CD14-positive monocyte (primary cell): ENCODE results near the gene PIEZO2. TPM values are rescaled to one million over a fixed set of nuclear protein-coding genes. Genes with fewer than 3 reads are reported as not detected.

Experiments
- DNase-seq, 3 donors: peaks; one replicate each; pipeline ENCODE4 v3.0.0-alpha.2; 2011 to 2022
- H2AFZ ChIP-seq: 2 replicates; pipeline ENCODE4 v1.6.0; 2012; ENCODE audit warnings: mild to moderate bottlenecking, low read depth, low read length, inconsistent platforms; ENCODE audit not compliant: insufficient read depth, poor library complexity, severe bottlenecking
- H3K27ac ChIP-seq, 2 donors: 1 replicate in 1 of 2; 2 replicates in 1 of 2; pipeline ENCODE4 v1.5.1; 2012 to 2013; ENCODE audit warnings: low read length in 2 of 2, control low read depth in 1 of 2, inconsistent platforms in 1 of 2, low read depth in 1 of 2, mild to moderate bottlenecking in 1 of 2
- H3K27me3 ChIP-seq, 2 donors: one replicate each; pipeline versions ENCODE4 v1.6.0 to v1.6.1; 2011 to 2013; ENCODE audit warnings: low read length in 2 of 2; ENCODE audit not compliant: control insufficient read depth in 2 of 2, insufficient read depth in 2 of 2
- H3K36me3 ChIP-seq, 2 donors: replicated peaks in 1 of 2; 1 replicate in 1 of 2; 2 replicates in 1 of 2; pipeline versions ENCODE4 v1.5.1 to v1.6.1; 2012 to 2013; ENCODE audit warnings: low read length in 2 of 2, control low read depth in 1 of 2, inconsistent platforms in 1 of 2, mild to moderate bottlenecking in 1 of 2; ENCODE audit not compliant: insufficient read depth in 2 of 2, control insufficient read depth in 1 of 2
- H3K4me1 ChIP-seq, 2 donors: 1 replicate in 1 of 2; 2 replicates in 1 of 2; pipeline versions ENCODE4 v1.5.1 to v1.6.1; 2012 to 2013; ENCODE audit warnings: low read length in 2 of 2, control low read depth in 1 of 2, inconsistent platforms in 1 of 2, mild to moderate bottlenecking in 1 of 2, moderate library complexity in 1 of 2; ENCODE audit not compliant: insufficient read depth in 2 of 2, control insufficient read depth in 1 of 2
- H3K4me2 ChIP-seq: replicated peaks from 2 replicates; pipeline ENCODE3; 2012; ENCODE audit warnings: low read length, moderate library complexity, mild to moderate bottlenecking; ENCODE audit not compliant: poor library complexity, severe bottlenecking; ENCODE audit errors: extremely low read depth
- H3K4me3 ChIP-seq, 3 experiments: fragments of 200-600 bp in 1 of 3; sonication (generic) in 1 of 3; replicated peaks in 1 of 3; 1 replicate in 2 of 3; 2 replicates in 1 of 3; pipeline ENCODE4 v1.5.1; 2011 to 2013; ENCODE audit warnings: low read length in 3 of 3, mild to moderate bottlenecking in 3 of 3, control low read depth in 2 of 3, low read depth in 2 of 3, inconsistent platforms in 1 of 3, moderate library complexity in 1 of 3
- H3K79me2 ChIP-seq: 2 replicates; pipeline ENCODE4 v1.6.0; 2012; ENCODE audit warnings: mild to moderate bottlenecking, control low read depth, inconsistent platforms, low read length, moderate library complexity; ENCODE audit not compliant: insufficient read depth
- H3K9ac ChIP-seq: 2 replicates; pipeline ENCODE4 v1.6.0; 2017; ENCODE audit warnings: low read length, mild to moderate bottlenecking; ENCODE audit not compliant: insufficient read depth, poor library complexity, severe bottlenecking
- H3K9me3 ChIP-seq, 2 donors: replicated peaks in 1 of 2; 1 replicate in 1 of 2; 2 replicates in 1 of 2; pipeline versions ENCODE4 v1.5.1 to v1.6.1; 2012 to 2013; ENCODE audit warnings: low read length in 2 of 2, control low read depth in 1 of 2; ENCODE audit not compliant: control insufficient read depth in 1 of 2, insufficient read depth in 1 of 2
- H4K20me1 ChIP-seq: 2 replicates; pipeline ENCODE4 v1.6.0; 2012; ENCODE audit warnings: mild to moderate bottlenecking, low read length, control low read depth, moderate library complexity; ENCODE audit not compliant: insufficient read depth
- H3K27ac Mint-ChIP-seq, 7 donors: one replicate each; pipeline ENCODE4 v1.8.0; 2020; ENCODE audit warnings: mild to moderate bottlenecking in 7 of 7, mixed read lengths in 7 of 7, moderate library complexity in 6 of 7, inconsistent platforms in 2 of 7
- H3K27me3 Mint-ChIP-seq, 3 donors: one replicate each; pipeline ENCODE4 v1.8.0; 2021 to 2022; ENCODE audit warnings: low read depth in 3 of 3, mild to moderate bottlenecking in 3 of 3, mixed read lengths in 3 of 3, moderate library complexity in 3 of 3, inconsistent platforms in 1 of 3
- H3K36me3 Mint-ChIP-seq, 2 donors: one replicate each; pipeline ENCODE4 v1.8.0; 2020; ENCODE audit warnings: mixed read lengths in 2 of 2, inconsistent platforms in 1 of 2, mild to moderate bottlenecking in 1 of 2
- H3K4me1 Mint-ChIP-seq: one replicate; pipeline ENCODE4 v1.8.0; 2020; ENCODE audit warnings: mild to moderate bottlenecking, mixed read lengths
- H3K4me3 Mint-ChIP-seq, 2 donors: one replicate each; pipeline ENCODE4 v1.8.0; 2020; ENCODE audit warnings: mild to moderate bottlenecking in 2 of 2, mixed read lengths in 2 of 2, moderate library complexity in 1 of 2
- H3K9me3 Mint-ChIP-seq, 7 donors: one replicate each; pipeline ENCODE4 v1.8.0; 2020 to 2022; ENCODE audit warnings: mixed read lengths in 7 of 7, mild to moderate bottlenecking in 6 of 7, moderate library complexity in 6 of 7, inconsistent platforms in 2 of 7
- CTCF ChIP-seq: fragments of 200-600 bp; IDR thresholded peaks from one replicate; pipeline ENCODE4 v1.8.0; 2022; ENCODE audit warnings: antibody characterized with exemption, mild to moderate bottlenecking
- WGBS: methylation state at CpG from one replicate; pipeline ENCODE4 v1.1.5; 2013; ENCODE audit warnings: missing lambda C conversion rate; ENCODE audit not compliant: insufficient coverage; 5-methylcytosine and 5-hydroxymethylcytosine counted together
- intact Hi-C, 2 donors: fragments of 100-400 bp; cut with micrococcal nuclease; formaldehyde crosslinking; loops; one replicate each; pipeline versions ENCODE4 v1.15.0 to v1.15.1; 2023
- polyA plus RNA-seq, 3 donors: library from polyadenylated mRNA; depleted of rRNA in 1 of 3; unstranded in 2 of 3; stranded (reverse) in 1 of 3; fragments of 300-500 nt in 2 of 3; fragments of >200 nt in 1 of 3; fragmentation: Illumina TruSeq in 2 of 3; gene quantifications; 1 replicate in 2 of 3; 2 replicates in 1 of 3; pipeline ENCODE4 v1.2.3, GENCODE V29; 2012 to 2021

Gene PIEZO2
- polyA plus RNA-seq, 3 donors = not detected

GRCh38 chr18:10690035-10690329 lies 459.4 kb downstream of the PIEZO2 start:
- Histone ChIP-seq H2AFZ (no peak overlapping the region), H3K9ac (no peak overlapping the region), H4K20me1 (no peaks in the 10 kb centered on the region), H3K4me2 (no peak overlapping the region), H3K4me1 (no peaks in the 10 kb centered on the region), H3K27me3 (no peaks in the 10 kb centered on the region), H3K9me3 (no peaks in the 10 kb centered on the region), H3K27ac (no peak overlapping the region), H3K36me3 (no peaks in the 10 kb centered on the region), H3K79me2 (no peaks in the 10 kb centered on the region), H3K4me3 (no peak overlapping the region)
- Mint-ChIP-seq H3K27me3 (peaks cover 1 to 5% (median 4%) of the 10 kb centered on the region in 3 donors), H3K4me3 (no peak overlapping the region), H3K36me3 (no peaks in the 10 kb centered on the region), H3K9me3 (peaks cover 0 to 3% (median 1%) of the 10 kb centered on the region in 7 donors), H3K27ac (no peak overlapping the region), H3K4me1 (no peaks in the 10 kb centered on the region)
- WGBS = 100% methylated on average over 4 of the region's 4 CpGs
- intact Hi-C loops = no loop called here
- no peak for TF ChIP-seq CTCF
- no peak for DNase-seq

GRCh38 chr18:10689236-10690034 lies 459.9 kb downstream of the PIEZO2 start:
- H3K4me3 Mint-ChIP-seq = no peak overlapping the region
- DNase-seq = no peak
- H3K27ac Mint-ChIP-seq = no peak overlapping the region
- Histone ChIP-seq H3K4me2 (no peak overlapping the region), H3K27me3 (no peaks in the 10 kb centered on the region), H2AFZ (no peak overlapping the region), H3K9me3 (no peaks in the 10 kb centered on the region), H3K79me2 (no peaks in the 10 kb centered on the region), H3K36me3 (no peaks in the 10 kb centered on the region), H4K20me1 (no peaks in the 10 kb centered on the region), H3K9ac (no peak overlapping the region), H3K27ac (no peak overlapping the region), H3K4me1 (no peaks in the 10 kb centered on the region), H3K4me3 (no peak overlapping the region)
- WGBS = 84% methylated on average over 6 of the region's 12 CpGs
- intact Hi-C loops = no loop called here
- peaks cover 0 to 3% (median 1%) of the 10 kb centered on the region in 7 donors for H3K9me3 Mint-ChIP-seq
- peaks cover 1 to 5% (median 4%) of the 10 kb centered on the region in 3 donors for H3K27me3 Mint-ChIP-seq
- no peaks in the 10 kb centered on the region for H3K4me1 Mint-ChIP-seq
- no peaks in the 10 kb centered on the region for H3K36me3 Mint-ChIP-seq
- no peak for TF ChIP-seq CTCF
